ENCODE data around the gene HSPG2. TPM values are rescaled to one million over a fixed set of nuclear protein-coding genes. Genes with fewer than 3 reads are reported as not detected.

HSPG2 gene
- total and polyA plus RNA-seq, 2 of the 13 experiments (the other 11 are each of a cell fraction or from before 2014, with no cell fraction given) = 9.1 to 13.1 TPM

DNA sequence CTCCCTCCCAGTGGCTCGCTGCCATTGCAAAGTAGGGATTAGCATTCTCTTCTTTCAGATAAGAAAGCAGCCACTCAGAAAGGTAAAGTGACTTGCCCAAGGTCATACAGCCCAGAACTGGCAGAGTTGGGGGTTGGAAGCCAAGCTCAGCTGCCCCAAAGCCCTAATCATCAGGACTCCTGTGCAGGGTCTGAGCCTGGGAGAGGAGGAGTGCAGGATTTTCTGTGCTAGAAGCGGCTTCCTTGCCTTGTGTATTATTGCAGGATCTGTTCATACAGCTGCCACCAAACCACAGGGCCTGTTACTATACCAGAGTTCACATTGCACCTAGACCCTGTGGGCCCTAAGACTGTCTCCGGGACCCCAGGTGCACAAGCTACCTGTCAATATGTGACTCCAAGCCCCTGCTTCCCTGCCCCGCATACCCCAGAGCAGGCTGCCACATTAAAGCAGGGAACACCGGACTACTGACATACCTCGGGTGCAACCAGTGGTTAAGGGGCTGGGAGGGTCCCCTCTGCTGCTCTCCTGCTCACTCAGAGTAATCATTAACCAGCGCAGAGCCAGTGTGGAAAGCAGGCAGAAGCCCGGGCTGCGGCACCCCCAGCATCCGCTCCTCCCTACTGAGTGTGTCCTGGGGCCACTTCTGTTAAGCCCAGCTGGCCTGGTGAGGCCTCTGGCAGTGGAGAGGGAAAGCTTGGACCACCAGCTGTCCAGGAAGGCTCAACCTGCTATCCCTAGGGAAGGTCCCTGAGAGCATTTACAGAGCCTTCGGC lies 15.8 kb downstream of the HSPG2 start (continued):
- TF ChIP-seq TERF1 (CRISPR knock-in tag; IDR thresholded peaks at IDR 0.05) (no peak), ZBTB42 (CRISPR knock-in tag; IDR thresholded peaks at IDR 0.05) (no peak), ZNF709 (CRISPR knock-in tag; IDR thresholded peaks at IDR 0.05) (0 out of 2 replicates have a peak, but pooled peaks have one; percentile 23), SKI (IDR thresholded peaks at IDR 0.05; ENCODE audit: partially characterized antibody) (no peak), ZNF781 (CRISPR knock-in tag; IDR thresholded peaks at IDR 0.05; ENCODE audit: borderline replicate concordance, not compliant biosample characterization) (no peak), ZNF383 (CRISPR knock-in tag; IDR thresholded peaks at IDR 0.05; ENCODE audit: borderline replicate concordance) (no peak), RFX5 (IDR thresholded peaks at IDR 0.05; ENCODE audit: low read depth, low read length) (no peak), HHEX (CRISPR knock-in tag; IDR thresholded peaks at IDR 0.05) (no peak), NFKBIZ (CRISPR knock-in tag; IDR thresholded peaks at IDR 0.05) (no peak), ARID2 (CRISPR knock-in tag; IDR thresholded peaks at IDR 0.05; ENCODE audit: borderline replicate concordance) (no peak), ZNF12 (CRISPR knock-in tag; IDR thresholded peaks at IDR 0.05) (no peak; the same call in 1 of the 2 replicates), HOXA7 (CRISPR knock-in tag; IDR thresholded peaks at IDR 0.05) (no peak), SALL2 (CRISPR knock-in tag; IDR thresholded peaks at IDR 0.05) (peak; percentile 46; the same call in 1 of the 2 replicates), ZFYVE20 (CRISPR knock-in tag; IDR thresholded peaks at IDR 0.05; ENCODE audit: borderline replicate concordance, low read depth) (no peak), MYNN (CRISPR knock-in tag; IDR thresholded peaks at IDR 0.05; ENCODE audit: low read depth) (no peak), CREB1 (IDR thresholded peaks at IDR 0.05) (no peak), CREB1 (CRISPR knock-in tag; IDR thresholded peaks at IDR 0.05) (no peak), TFE3 (CRISPR knock-in tag; IDR thresholded peaks at IDR 0.05) (peak; percentile 40; the same call in 1 of the 2 replicates), E2F2 (CRISPR knock-in tag; IDR thresholded peaks at IDR 0.05; ENCODE audit: borderline replicate concordance) (no peak), SIX4 (CRISPR knock-in tag; IDR thresholded peaks at IDR 0.05) (no peak), MED1 (CRISPR knock-in tag; IDR thresholded peaks at IDR 0.05) (peak; percentile 48; the same call in 1 of the 2 replicates), ONECUT2 (CRISPR knock-in tag; IDR thresholded peaks at IDR 0.05) (no peak; the same call in 1 of the 2 replicates), TSC22D2 (CRISPR knock-in tag; IDR thresholded peaks at IDR 0.05; ENCODE audit: borderline replicate concordance) (no peak), SP5 (CRISPR knock-in tag; IDR thresholded peaks at IDR 0.05; ENCODE audit: borderline replicate concordance, low read depth) (peak; percentile 54; the same call in 1 of the 2 replicates), ZSCAN30 (CRISPR knock-in tag; IDR thresholded peaks at IDR 0.05) (no peak)
- TF ChIP-seq, protein P1, sequence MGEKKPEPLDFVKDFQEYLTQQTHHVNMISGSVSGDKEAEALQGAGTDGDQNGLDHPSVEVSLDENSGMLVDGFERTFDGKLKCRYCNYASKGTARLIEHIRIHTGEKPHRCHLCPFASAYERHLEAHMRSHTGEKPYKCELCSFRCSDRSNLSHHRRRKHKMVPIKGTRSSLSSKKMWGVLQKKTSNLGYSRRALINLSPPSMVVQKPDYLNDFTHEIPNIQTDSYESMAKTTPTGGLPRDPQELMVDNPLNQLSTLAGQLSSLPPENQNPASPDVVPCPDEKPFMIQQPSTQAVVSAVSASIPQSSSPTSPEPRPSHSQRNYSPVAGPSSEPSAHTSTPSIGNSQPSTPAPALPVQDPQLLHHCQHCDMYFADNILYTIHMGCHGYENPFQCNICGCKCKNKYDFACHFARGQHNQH (CRISPR knock-in tag; IDR thresholded peaks at IDR 0.05) = peak; percentile 43; the same call in 1 of the 2 replicates
